ENCODE results near the gene MAP3K15.

DNA sequence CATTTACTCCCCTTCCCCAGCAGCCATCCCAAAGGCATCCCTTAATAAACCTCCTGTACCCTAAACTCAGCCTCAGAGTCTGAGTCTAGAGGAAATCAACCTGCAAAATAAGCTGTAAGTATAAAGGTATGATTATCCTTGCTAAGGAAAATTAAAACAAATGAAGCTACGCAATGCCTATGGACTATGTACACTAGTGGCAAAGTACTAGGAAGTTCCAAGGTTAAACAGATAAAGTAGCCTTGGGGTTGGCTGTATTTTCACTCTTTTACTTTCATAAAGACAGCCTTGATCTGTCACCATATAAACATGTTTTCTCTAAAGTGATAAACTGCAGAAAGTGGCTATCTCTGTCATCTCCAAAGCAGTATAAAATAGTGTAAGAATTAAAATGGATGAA is 35.9 kb downstream of the MAP3K15 start:
- TF ChIP-seq EP300 (IDR thresholded peaks at IDR 0.05; ENCODE audit: low read depth) (no peak), POLR2A (IDR thresholded peaks at IDR 0.05) (no peak)
- TF ChIP-seq, protein P1, sequence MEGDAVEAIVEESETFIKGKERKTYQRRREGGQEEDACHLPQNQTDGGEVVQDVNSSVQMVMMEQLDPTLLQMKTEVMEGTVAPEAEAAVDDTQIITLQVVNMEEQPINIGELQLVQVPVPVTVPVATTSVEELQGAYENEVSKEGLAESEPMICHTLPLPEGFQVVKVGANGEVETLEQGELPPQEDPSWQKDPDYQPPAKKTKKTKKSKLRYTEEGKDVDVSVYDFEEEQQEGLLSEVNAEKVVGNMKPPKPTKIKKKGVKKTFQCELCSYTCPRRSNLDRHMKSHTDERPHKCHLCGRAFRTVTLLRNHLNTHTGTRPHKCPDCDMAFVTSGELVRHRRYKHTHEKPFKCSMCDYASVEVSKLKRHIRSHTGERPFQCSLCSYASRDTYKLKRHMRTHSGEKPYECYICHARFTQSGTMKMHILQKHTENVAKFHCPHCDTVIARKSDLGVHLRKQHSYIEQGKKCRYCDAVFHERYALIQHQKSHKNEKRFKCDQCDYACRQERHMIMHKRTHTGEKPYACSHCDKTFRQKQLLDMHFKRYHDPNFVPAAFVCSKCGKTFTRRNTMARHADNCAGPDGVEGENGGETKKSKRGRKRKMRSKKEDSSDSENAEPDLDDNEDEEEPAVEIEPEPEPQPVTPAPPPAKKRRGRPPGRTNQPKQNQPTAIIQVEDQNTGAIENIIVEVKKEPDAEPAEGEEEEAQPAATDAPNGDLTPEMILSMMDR (IDR thresholded peaks at IDR 0.05), result no peak
